Measurements from ENCODE around the gene CARS1. TPM values are rescaled to one million over a fixed set of nuclear protein-coding genes. Genes with fewer than 3 reads are reported as not detected.

CARS1 gene
- total and polyA plus RNA-seq, 2 experiments from 2014 or later, result 72.9 to 95.9 TPM

DNA sequence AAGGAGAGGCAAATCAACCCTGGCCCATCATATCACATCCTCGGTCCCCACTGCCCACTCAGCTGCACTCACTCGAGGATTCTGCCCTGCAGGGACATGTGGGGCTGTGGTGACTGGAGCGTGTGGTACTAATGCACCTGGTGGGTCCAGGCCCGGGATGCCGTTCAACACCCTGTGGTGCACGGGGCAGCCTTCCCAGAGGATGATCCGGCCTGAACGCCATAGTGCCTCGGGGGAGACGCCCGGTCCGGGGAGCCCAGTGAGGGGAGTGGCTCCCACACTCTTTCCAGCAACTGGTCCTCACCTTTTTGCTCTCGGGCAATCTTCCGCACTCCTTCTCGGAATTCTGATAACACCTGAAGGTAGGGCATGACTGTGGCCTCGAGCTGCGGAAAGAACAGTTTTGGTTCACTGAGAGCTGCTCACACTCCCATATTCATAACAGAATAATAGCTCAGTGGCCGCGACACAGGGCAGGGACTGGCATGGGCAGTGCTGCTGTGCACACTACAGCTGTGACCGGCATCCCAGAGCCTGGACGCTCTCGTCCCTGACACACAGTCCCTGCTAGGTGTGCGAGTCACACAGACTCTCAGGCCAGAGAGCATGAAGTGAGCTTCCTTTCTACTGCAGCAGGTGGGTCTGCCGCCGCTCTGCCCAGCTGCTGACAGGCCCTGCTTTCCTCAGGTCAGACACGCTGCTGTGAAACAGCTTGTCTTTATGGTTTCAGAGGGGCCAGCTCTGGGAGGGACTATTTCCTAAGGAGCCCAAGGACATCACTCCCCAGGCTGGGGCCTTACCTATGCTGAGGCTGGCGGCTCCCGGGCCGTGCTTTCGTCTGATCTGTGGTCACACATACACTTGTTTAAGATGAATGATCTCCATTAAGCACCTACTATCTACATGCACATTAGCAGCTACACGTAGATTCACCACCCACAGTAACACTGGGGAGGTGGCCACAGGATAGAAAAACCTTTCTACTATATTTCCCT, 45.0 kb downstream of the CARS1 start:
- Mint-ChIP-seq H3K9me3 (no peaks in the 10 kb centered on the region), H3K4me3 (no peak overlapping the region), H3K27ac (no peak overlapping the region), H3K4me1 (no peaks in the 10 kb centered on the region), H3K36me3 (ENCODE audit: low read depth) (peaks cover 89% of the 10 kb centered on the region), H3K27me3 (ENCODE audit: insufficient read depth, low read depth, poor library complexity) (peaks cover 5% of the 10 kb centered on the region)
- H3K27ac ChIP-seq (ENCODE audit: low read depth), result no peak overlapping the region
- DNase-seq (ENCODE audit: low spot score) (no peak), ATAC-seq (no peak)
- H3K27me3 ChIP-seq (ENCODE audit: insufficient read depth), result no peaks in the 10 kb centered on the region
- no peaks in the 10 kb centered on the region; the same call in 1 of the 2 replicates for H4K20me1 ChIP-seq (replicated peaks; ENCODE audit: insufficient read depth)
- 0 out of 2 replicates have a peak, but pooled peaks cover 3% of the 10 kb centered on the region for H3F3A ChIP-seq (replicated peaks; ENCODE audit: low read depth)
- no peaks in the 10 kb centered on the region for H3K4me1 ChIP-seq (ENCODE audit: insufficient read depth)
- no peak overlapping the region for H3K4me2 ChIP-seq
- H3K79me2 ChIP-seq (replicated peaks; ENCODE audit: insufficient read depth), result no peaks in the 10 kb centered on the region
- H3K9me2 ChIP-seq (ENCODE audit: insufficient read depth), result no peaks in the 10 kb centered on the region
- no peak for TF ChIP-seq CREB1 (CRISPR knock-in tag; IDR thresholded peaks at IDR 0.05; ENCODE audit: low read depth)
- no peak for TF ChIP-seq JUNB (IDR thresholded peaks at IDR 0.05; ENCODE audit: unreplicated experiment)
- TF ChIP-seq, protein P1, sequence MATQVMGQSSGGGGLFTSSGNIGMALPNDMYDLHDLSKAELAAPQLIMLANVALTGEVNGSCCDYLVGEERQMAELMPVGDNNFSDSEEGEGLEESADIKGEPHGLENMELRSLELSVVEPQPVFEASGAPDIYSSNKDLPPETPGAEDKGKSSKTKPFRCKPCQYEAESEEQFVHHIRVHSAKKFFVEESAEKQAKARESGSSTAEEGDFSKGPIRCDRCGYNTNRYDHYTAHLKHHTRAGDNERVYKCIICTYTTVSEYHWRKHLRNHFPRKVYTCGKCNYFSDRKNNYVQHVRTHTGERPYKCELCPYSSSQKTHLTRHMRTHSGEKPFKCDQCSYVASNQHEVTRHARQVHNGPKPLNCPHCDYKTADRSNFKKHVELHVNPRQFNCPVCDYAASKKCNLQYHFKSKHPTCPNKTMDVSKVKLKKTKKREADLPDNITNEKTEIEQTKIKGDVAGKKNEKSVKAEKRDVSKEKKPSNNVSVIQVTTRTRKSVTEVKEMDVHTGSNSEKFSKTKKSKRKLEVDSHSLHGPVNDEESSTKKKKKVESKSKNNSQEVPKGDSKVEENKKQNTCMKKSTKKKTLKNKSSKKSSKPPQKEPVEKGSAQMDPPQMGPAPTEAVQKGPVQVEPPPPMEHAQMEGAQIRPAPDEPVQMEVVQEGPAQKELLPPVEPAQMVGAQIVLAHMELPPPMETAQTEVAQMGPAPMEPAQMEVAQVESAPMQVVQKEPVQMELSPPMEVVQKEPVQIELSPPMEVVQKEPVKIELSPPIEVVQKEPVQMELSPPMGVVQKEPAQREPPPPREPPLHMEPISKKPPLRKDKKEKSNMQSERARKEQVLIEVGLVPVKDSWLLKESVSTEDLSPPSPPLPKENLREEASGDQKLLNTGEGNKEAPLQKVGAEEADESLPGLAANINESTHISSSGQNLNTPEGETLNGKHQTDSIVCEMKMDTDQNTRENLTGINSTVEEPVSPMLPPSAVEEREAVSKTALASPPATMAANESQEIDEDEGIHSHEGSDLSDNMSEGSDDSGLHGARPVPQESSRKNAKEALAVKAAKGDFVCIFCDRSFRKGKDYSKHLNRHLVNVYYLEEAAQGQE (IDR thresholded peaks at IDR 0.05; ENCODE audit: unreplicated experiment), result no peak
- no peak for TF ChIP-seq EZH2phosphoT487 (IDR thresholded peaks at IDR 0.05; ENCODE audit: unreplicated experiment)
- TF ChIP-seq POLR2AphosphoS5 (IDR thresholded peaks at IDR 0.05; ENCODE audit: low read depth), result no peak
- TF ChIP-seq ZNF331 (CRISPR knock-in tag; IDR thresholded peaks at IDR 0.05; ENCODE audit: low read depth), result no peak
- no peak for TF ChIP-seq ZNF114 (CRISPR knock-in tag; IDR thresholded peaks at IDR 0.05)
- TF ChIP-seq STAT1 (IDR thresholded peaks at IDR 0.05; ENCODE audit: unreplicated experiment), result no peak
- TF ChIP-seq NANOG (IDR thresholded peaks at IDR 0.05; ENCODE audit: borderline replicate concordance), result no peak
- TF ChIP-seq, protein P2, sequence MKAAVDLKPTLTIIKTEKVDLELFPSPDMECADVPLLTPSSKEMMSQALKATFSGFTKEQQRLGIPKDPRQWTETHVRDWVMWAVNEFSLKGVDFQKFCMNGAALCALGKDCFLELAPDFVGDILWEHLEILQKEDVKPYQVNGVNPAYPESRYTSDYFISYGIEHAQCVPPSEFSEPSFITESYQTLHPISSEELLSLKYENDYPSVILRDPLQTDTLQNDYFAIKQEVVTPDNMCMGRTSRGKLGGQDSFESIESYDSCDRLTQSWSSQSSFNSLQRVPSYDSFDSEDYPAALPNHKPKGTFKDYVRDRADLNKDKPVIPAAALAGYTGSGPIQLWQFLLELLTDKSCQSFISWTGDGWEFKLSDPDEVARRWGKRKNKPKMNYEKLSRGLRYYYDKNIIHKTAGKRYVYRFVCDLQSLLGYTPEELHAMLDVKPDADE (IDR thresholded peaks at IDR 0.05), result no peak
- no peak for TF ChIP-seq EZH2 (IDR thresholded peaks at IDR 0.05; ENCODE audit: low read depth, unreplicated experiment)
- TF ChIP-seq, protein P3, sequence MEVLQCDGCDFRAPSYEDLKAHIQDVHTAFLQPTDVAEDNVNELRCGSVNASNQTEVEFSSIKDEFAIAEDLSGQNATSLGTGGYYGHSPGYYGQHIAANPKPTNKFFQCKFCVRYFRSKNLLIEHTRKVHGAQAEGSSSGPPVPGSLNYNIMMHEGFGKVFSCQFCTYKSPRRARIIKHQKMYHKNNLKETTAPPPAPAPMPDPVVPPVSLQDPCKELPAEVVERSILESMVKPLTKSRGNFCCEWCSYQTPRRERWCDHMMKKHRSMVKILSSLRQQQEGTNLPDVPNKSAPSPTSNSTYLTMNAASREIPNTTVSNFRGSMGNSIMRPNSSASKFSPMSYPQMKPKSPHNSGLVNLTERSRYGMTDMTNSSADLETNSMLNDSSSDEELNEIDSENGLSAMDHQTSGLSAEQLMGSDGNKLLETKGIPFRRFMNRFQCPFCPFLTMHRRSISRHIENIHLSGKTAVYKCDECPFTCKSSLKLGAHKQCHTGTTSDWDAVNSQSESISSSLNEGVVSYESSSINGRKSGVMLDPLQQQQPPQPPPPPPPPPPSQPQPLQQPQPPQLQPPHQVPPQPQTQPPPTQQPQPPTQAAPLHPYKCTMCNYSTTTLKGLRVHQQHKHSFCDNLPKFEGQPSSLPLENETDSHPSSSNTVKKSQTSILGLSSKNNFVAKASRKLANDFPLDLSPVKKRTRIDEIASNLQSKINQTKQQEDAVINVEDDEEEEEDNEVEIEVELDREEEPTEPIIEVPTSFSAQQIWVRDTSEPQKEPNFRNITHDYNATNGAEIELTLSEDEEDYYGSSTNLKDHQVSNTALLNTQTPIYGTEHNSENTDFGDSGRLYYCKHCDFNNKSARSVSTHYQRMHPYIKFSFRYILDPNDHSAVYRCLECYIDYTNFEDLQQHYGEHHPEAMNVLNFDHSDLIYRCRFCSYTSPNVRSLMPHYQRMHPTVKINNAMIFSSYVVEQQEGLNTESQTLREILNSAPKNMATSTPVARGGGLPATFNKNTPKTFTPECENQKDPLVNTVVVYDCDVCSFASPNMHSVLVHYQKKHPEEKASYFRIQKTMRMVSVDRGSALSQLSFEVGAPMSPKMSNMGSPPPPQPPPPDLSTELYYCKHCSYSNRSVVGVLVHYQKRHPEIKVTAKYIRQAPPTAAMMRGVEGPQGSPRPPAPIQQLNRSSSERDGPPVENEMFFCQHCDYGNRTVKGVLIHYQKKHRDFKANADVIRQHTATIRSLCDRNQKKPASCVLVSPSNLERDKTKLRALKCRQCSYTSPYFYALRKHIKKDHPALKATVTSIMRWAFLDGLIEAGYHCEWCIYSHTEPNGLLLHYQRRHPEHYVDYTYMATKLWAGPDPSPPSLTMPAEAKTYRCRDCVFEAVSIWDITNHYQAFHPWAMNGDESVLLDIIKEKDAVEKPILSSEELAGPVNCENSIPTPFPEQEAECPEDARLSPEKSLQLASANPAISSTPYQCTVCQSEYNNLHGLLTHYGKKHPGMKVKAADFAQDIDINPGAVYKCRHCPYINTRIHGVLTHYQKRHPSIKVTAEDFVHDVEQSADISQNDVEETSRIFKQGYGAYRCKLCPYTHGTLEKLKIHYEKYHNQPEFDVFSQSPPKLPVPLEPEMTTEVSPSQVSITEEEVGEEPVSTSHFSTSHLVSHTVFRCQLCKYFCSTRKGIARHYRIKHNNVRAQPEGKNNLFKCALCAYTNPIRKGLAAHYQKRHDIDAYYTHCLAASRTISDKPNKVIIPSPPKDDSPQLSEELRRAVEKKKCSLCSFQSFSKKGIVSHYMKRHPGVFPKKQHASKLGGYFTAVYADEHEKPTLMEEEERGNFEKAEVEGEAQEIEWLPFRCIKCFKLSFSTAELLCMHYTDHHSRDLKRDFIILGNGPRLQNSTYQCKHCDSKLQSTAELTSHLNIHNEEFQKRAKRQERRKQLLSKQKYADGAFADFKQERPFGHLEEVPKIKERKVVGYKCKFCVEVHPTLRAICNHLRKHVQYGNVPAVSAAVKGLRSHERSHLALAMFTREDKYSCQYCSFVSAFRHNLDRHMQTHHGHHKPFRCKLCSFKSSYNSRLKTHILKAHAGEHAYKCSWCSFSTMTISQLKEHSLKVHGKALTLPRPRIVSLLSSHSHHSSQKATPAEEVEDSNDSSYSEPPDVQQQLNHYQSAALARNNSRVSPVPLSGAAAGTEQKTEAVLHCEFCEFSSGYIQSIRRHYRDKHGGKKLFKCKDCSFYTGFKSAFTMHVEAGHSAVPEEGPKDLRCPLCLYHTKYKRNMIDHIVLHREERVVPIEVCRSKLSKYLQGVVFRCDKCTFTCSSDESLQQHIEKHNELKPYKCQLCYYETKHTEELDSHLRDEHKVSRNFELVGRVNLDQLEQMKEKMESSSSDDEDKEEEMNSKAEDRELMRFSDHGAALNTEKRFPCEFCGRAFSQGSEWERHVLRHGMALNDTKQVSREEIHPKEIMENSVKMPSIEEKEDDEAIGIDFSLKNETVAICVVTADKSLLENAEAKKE (CRISPR knock-in tag; IDR thresholded peaks at IDR 0.05), result no peak
- TF ChIP-seq, protein P4, sequence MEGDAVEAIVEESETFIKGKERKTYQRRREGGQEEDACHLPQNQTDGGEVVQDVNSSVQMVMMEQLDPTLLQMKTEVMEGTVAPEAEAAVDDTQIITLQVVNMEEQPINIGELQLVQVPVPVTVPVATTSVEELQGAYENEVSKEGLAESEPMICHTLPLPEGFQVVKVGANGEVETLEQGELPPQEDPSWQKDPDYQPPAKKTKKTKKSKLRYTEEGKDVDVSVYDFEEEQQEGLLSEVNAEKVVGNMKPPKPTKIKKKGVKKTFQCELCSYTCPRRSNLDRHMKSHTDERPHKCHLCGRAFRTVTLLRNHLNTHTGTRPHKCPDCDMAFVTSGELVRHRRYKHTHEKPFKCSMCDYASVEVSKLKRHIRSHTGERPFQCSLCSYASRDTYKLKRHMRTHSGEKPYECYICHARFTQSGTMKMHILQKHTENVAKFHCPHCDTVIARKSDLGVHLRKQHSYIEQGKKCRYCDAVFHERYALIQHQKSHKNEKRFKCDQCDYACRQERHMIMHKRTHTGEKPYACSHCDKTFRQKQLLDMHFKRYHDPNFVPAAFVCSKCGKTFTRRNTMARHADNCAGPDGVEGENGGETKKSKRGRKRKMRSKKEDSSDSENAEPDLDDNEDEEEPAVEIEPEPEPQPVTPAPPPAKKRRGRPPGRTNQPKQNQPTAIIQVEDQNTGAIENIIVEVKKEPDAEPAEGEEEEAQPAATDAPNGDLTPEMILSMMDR (conservative IDR thresholded peaks at IDR 0.05; ENCODE audit: low read depth in 2 of 2), result no peak
- peaks cover 41% of the 10 kb centered on the region; the same call in 1 of the 2 replicates for H3K36me3 ChIP-seq (ENCODE audit: insufficient read depth)
- H3K4me3 ChIP-seq, result no peak overlapping the region
- no peak overlapping the region for H2AFZ ChIP-seq

Data from GM23338 (cell line).